Measurements from ENCODE around the gene SPATA2L. TPM values are rescaled to one million over a fixed set of nuclear protein-coding genes. Genes with fewer than 3 reads are reported as not detected.
"Not testable (repeated sequence)": the region's sequence is repeated elsewhere in the genome, so short reads cannot be mapped to it uniquely, and the experiment has no call there.

SPATA2L gene
- total RNA-seq, 1 experiment from 2014 or later: 14.4 TPM

DNA sequence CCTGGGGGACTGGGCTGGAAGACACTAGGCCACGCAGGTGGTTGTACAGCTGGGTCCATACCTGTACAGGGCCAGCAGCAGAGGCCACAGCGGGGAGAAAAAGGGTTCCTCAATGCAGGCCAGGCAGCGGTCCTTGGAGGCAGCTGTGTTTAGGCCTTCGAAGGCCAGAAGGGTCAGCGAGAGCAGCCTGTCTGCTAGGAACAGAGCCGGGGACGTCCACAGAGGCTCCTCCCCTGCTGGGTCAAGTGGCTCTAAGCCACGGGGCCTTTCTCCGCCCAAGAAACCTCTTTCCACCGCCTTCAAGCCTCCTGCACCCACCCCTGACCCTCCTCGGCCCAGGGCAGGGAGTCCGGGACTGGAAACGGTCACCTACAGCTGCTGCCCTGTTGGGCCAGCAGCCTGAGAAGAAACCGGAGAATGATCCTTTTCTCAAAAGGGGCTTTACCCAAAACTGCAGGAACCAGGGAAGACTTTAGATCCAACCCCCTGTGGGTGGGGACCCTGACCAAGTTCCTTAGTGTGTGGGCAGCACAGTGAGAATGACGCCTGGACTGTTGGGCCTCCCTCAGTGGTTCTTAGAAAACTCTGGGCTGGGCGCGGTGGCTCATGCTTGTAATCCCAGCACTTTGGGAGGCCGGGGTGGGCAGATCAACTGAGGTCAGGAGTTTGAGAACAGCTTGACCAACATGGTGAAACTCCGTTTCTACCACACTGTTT is 8.4 kb upstream of the SPATA2L start:
- DNase-seq (ENCODE audit: extremely low read depth, low read depth): no peak

GRCh38 chr16:89709166-89709565 is 7.7 kb upstream of the SPATA2L start:
- DNase-seq (ENCODE audit: extremely low read depth, low read depth): no peak

- no peak for DNase-seq (ENCODE audit: extremely low read depth, low read depth)
Observed at GRCh38 chr16:89708481-89708931, 7.0 kb upstream of the SPATA2L start.

DNA sequence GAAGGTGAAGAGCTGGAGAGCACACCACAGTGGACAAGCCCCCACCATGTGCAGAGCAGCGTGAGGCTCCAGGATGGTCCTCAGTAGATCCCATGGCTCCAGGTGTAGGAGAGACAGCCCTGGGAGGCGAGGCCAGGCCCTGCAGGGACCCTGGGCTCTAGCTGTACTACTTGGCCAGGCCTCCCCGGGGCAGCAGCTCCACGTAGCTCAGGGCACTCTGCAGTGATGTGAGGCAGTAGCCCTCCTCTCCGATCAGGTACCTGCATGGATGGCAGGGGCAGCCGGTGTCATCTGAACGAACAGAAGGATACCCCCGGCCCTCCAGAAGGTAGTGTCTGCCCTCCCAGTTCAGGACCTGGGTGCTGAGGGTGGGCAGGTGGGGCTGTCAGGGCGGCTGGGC is 6.2 kb upstream of the SPATA2L start:
- DNase-seq (ENCODE audit: extremely low read depth, low read depth): no peak

GRCh38 chr16:89706518-89707260 is 5.2 kb upstream of the SPATA2L start:
- no peak for DNase-seq (ENCODE audit: extremely low read depth, low read depth)

- no peak for DNase-seq (ENCODE audit: extremely low read depth, low read depth)
Observed at GRCh38 chr16:89705006-89705405, 3.5 kb upstream of the SPATA2L start.

GRCh38 chr16:89704281-89704680 is 2.8 kb upstream of the SPATA2L start:
- DNase-seq (ENCODE audit: extremely low read depth, low read depth): no peak

- peak; percentile 47 for DNase-seq (ENCODE audit: extremely low read depth, low read depth)
Observed at GRCh38 chr16:89700649-89701424, 668 bp downstream of the SPATA2L start.

- peak; percentile 99 for DNase-seq (ENCODE audit: extremely low read depth, low read depth)
Observed at GRCh38 chr16:89700100-89700648, 1.3 kb downstream of the SPATA2L start.

DNA sequence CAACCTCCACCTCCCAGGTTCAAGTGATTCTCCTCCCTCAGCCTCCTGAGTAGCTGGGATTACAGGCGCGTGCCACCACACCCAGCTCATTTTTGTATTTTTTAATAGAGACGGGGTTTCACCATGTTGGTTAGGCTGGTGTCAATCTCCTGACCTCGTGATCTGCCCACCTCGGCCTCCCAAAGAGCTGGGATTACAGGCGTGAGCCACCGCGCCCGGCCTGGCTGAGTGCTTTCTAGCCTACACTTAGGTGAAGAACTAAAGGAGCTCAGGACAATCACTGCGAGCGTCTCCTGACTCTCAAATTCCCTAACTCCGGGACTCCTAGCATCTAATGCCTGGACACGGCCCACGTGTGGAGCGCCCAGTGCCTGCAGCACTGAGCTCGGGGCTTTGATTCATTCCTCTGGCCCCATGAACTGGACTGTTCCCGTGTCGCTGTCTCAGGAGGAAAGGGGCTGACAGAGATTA is 1.8 kb downstream of the SPATA2L start:
- DNase-seq (ENCODE audit: extremely low read depth, low read depth): not testable (repeated sequence)

DNA sequence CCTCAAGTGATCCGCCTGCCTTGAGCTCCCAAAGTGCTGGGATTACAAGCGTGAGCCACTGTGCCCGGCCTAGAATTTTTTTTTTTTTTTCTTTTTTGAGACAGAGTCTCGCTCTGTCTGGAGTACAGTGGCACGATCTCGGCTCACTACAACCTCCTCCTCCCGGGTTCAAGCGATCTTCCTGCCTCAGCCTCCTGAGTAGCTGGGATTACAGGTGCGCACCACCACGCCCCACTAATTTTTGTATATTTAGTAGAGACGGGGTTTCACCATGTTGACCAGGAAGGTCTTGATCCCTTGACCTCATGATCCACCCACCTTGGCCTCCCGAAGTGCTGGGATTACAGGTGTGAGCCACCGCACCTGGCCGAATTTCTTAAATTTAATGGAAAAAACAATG is 2.8 kb downstream of the SPATA2L start:
- not testable (repeated sequence) for DNase-seq (ENCODE audit: extremely low read depth, low read depth)

DNA sequence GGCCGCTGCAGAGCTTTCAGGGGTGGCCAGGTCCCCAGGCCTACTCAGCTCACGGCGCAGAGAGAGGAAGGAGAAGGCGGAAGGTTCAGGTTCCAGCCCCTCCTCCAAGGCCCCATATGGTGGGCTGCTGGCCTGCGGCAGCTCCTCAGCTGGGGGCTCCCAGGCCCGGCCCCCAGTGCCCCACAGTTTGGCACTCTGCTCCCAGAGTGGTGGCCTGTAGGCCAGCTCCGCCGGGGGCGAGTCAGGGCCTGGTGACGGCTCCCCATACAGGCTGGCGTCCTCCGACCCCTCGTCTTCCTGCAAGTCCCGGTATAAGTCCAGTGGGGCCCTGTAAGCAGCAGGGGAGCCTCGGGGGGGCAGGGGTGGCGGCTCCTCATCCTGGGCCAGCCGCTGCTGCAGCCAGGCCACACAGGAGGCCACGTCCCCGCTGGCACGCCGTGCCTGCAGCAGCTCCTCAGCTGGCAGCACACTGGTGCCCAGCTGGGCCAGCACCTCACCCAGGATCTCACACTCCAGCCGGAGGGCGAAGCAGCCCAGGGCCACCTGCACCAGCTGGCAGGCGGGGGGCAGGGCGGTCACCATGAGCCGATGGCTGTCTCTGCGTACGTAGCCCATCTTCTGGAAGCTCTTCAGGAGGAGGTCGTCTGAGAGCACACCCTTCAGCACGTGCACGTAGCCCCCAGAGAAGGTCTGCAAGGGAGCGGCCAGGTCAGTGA is 3.7 kb downstream of the SPATA2L start:
- no peak for DNase-seq (ENCODE audit: extremely low read depth, low read depth)

- DNase-seq (ENCODE audit: extremely low read depth, low read depth): no peak
Observed at GRCh38 chr16:89697161-89697615, 4.3 kb downstream of the SPATA2L start.

DNA sequence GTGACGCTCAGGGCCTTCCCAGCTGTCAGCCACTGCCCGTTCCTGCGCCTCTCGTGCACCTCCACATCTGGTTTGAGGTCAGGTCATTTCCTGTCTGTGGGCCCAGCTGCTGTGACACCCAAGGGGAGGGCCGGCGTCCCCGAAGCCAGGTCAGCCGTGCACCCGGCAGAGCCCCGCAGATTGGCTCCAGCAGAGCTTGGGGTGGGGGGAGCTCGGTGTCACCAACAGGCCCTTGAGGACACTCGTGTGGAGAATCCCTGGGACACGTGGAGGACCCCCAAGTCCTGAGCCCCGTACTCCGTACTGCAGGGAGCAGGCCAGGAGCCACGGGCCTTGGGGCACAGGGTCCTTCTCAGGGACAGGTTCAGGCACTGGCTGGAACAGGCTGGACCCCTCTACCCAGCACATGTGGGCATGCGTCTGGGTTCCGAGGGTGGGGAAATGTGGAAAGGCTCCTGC is 4.8 kb downstream of the SPATA2L start:
- no peak for DNase-seq (ENCODE audit: extremely low read depth, low read depth)

GRCh38 chr16:89695875-89696669 is 5.4 kb downstream of the SPATA2L start:
- DNase-seq (ENCODE audit: extremely low read depth, low read depth): no peak

GRCh38 chr16:89695086-89695874 is 6.2 kb downstream of the SPATA2L start:
- DNase-seq (ENCODE audit: extremely low read depth, low read depth): no peak

DNA sequence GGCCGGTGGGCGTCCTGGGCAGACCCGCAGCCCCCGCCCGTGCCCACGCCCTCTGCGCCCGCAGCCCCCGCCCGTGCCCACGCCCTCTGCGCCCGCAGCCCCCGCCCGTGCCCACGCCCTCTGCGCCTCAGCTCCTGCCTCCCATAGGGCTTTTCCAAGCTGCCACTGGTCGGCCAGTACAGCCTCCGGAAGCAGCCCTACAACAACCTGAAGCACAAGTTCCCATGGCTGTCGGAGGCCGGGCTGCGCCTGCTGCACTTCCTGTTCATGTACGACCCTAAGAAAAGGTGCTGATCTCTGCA is 6.8 kb downstream of the SPATA2L start:
- not testable (repeated sequence) for DNase-seq (ENCODE audit: extremely low read depth, low read depth)

GRCh38 chr16:89693931-89694783 is 7.3 kb downstream of the SPATA2L start:
- DNase-seq (ENCODE audit: extremely low read depth, low read depth): no peak
